K562 (cell line): ENCODE data around the gene CFL1. TPM values are rescaled to one million over a fixed set of nuclear protein-coding genes. Genes with fewer than 3 reads are reported as not detected.

Experiments used
- BACH1 ChIP-seq: fragments of 200-800 bp; sonication (Bioruptor generic); IDR thresholded peaks from 2 replicates; pipeline ENCODE4 v1.6.1; 2016; ENCODE audit warnings: missing genetic modification characterization, missing compliant biosample characterization
- ETV1 ChIP-seq: fragments of 450-650 bp; conservative IDR thresholded peaks from 2 replicates; pipeline ENCODE4 v1.6.1; 2016; ENCODE audit warnings: missing genetic modification characterization, control low read depth, low read depth, missing compliant biosample characterization
- GATAD2B ChIP-seq: fragments of 450-650 bp; IDR thresholded peaks from 2 replicates; pipeline ENCODE4 v1.6.1; 2017; ENCODE audit warnings: mild to moderate bottlenecking, borderline replicate concordance
- HNRNPH1 ChIP-seq: fragments of 200-400 bp; formaldehyde crosslinking; optimal IDR thresholded peaks from 2 replicates; pipeline ENCODE3; 2017; ENCODE audit warnings: low read depth, mild to moderate bottlenecking, low read length, moderate library complexity
- ILK ChIP-seq: fragments of 450-650 bp; IDR thresholded peaks from 2 replicates; pipeline ENCODE4 v1.6.1; 2016; ENCODE audit warnings: missing genetic modification characterization, low read depth, mild to moderate bottlenecking, missing compliant biosample characterization, moderate library complexity, borderline replicate concordance
- NEUROD1 ChIP-seq: fragments of 150-350 bp; IDR thresholded peaks from 2 replicates; pipeline ENCODE4 v1.6.1; 2014; ENCODE audit warnings: borderline replicate concordance, low read length, low read depth; ENCODE audit not compliant: partially characterized antibody
- NR4A1 ChIP-seq, 2 experiments: fragments of 250-450 bp in 1 of 2; fragments of 450-650 bp in 1 of 2; sonication (Bioruptor Pico) in 1 of 2; IDR thresholded peaks; 2 replicates each; pipeline versions ENCODE4 v1.4.0 to v1.6.1; 2016 to 2020; ENCODE audit warnings: mild to moderate bottlenecking in 2 of 2, missing compliant biosample characterization in 1 of 2, missing genetic modification characterization in 1 of 2, moderate library complexity in 1 of 2
- POLR3A ChIP-seq: IDR thresholded peaks from 2 replicates; pipeline ENCODE4 v1.6.1; 2011; ENCODE audit warnings: borderline replicate concordance, mild to moderate bottlenecking, moderate library complexity; ENCODE audit not compliant: insufficient read length, insufficient read depth; ENCODE audit errors: extremely low read depth
- THRAP3 ChIP-seq: fragments of 450-650 bp; IDR thresholded peaks from 2 replicates; pipeline ENCODE4 v1.6.1; 2016; ENCODE audit warnings: mild to moderate bottlenecking, inconsistent platforms, borderline replicate concordance
- ZNF124 ChIP-seq: sonication (generic); formaldehyde crosslinking; IDR thresholded peaks from 2 replicates; pipeline ENCODE4 v1.8.1; 2022; ENCODE audit warnings: missing genetic modification reagents
- ZNF583 ChIP-seq: fragments of 250-450 bp; sonication (Bioruptor Pico); IDR thresholded peaks from 2 replicates; pipeline ENCODE4 v1.4.0; 2020
- ZNF668 ChIP-seq: fragments of 250-450 bp; sonication (Bioruptor Pico); IDR thresholded peaks from 2 replicates; pipeline ENCODE4 v1.8.0; 2022; ENCODE audit warnings: mild to moderate bottlenecking, inconsistent platforms
- ZNF699 ChIP-seq: fragments of 250-450 bp; sonication (Bioruptor Pico); IDR thresholded peaks from 2 replicates; pipeline ENCODE4 v1.8.0; 2021; ENCODE audit warnings: mild to moderate bottlenecking, moderate library complexity; ENCODE audit not compliant: insufficient replicate concordance
- ZNF764 ChIP-seq: fragments of 250-450 bp; sonication (Bioruptor Pico); IDR thresholded peaks from 2 replicates; pipeline ENCODE4 v1.4.0; 2020; ENCODE audit warnings: low read depth, mild to moderate bottlenecking, moderate library complexity
- polyA plus RNA-seq, 8 experiments: library from polyadenylated mRNA; depleted of rRNA in 4 of 8; stranded (reverse) in 5 of 8; unstranded in 3 of 8; fragments of >200 nt; fragmentation: Nextera tagmentation in 2 of 8; fragmentation: Illumina TruSeq in 1 of 8; extraction: Ambion mirVana in 2 of 8; extraction: Trizol in 1 of 8; gene quantifications; 2 replicates each; pipeline versions ENCODE4 v1.2.1 to v1.2.3, GENCODE V29; 2011 to 2014; ENCODE audit warnings: inconsistent platforms in 1 of 8, missing spikeins in 1 of 8
- total RNA-seq, 7 experiments: library from RNA; depleted of rRNA in 6 of 7; stranded (reverse); fragments of >200 nt in 6 of 7; fragmentation: Illumina TruSeq in 2 of 7; extraction: Trizol in 2 of 7; gene quantifications; 2 replicates each; pipeline versions ENCODE4 v1.2.1 to v1.2.3, GENCODE V29; 2011 to 2021; ENCODE audit warnings: low replicate concordance in 1 of 7
- TF ChIP-seq, protein P1 (sequence below), 2 experiments: IDR thresholded peaks in 1 of 2; conservative IDR thresholded peaks in 1 of 2; 2 replicates each; pipeline ENCODE4 v1.6.1; 2016; ENCODE audit warnings: low read depth in 2 of 2, mild to moderate bottlenecking in 1 of 2, missing compliant biosample characterization in 1 of 2, missing genetic modification characterization in 1 of 2, moderate library complexity in 1 of 2
- TF ChIP-seq, protein P2 (sequence below): IDR thresholded peaks from 3 replicates; pipeline ENCODE4 v1.6.1; 2011; ENCODE audit warnings: borderline replicate concordance, mild to moderate bottlenecking; ENCODE audit not compliant: insufficient read length, insufficient read depth
- TF ChIP-seq, protein P3 (sequence below): fragments of 250-450 bp; sonication (Bioruptor Pico); IDR thresholded peaks from 2 replicates; pipeline ENCODE4 v1.9.0; 2021; ENCODE audit warnings: mild to moderate bottlenecking
- TF ChIP-seq, protein P4 (sequence below): fragments of 250-450 bp; sonication (Bioruptor Pico); IDR thresholded peaks from 2 replicates; pipeline ENCODE4 v1.6.1; 2021; ENCODE audit warnings: mild to moderate bottlenecking
- TF ChIP-seq, protein P5 (sequence below), 2 experiments: fragments of 450-650 bp in 1 of 2; sonication (generic) in 1 of 2; formaldehyde crosslinking in 1 of 2; IDR thresholded peaks in 1 of 2; conservative IDR thresholded peaks in 1 of 2; 2 replicates each; pipeline versions ENCODE4 v1.6.1 to v1.8.1; 2016 to 2023; ENCODE audit warnings: mild to moderate bottlenecking in 2 of 2, moderate library complexity in 2 of 2, inconsistent platforms in 1 of 2, missing genetic modification reagents in 1 of 2

Gene CFL1
- total and polyA plus RNA-seq, 9 of the 15 experiments (the other 6 are each of a cell fraction or from before 2014, with no cell fraction given) = 105 to 1,101 (median 859) TPM

DNA sequence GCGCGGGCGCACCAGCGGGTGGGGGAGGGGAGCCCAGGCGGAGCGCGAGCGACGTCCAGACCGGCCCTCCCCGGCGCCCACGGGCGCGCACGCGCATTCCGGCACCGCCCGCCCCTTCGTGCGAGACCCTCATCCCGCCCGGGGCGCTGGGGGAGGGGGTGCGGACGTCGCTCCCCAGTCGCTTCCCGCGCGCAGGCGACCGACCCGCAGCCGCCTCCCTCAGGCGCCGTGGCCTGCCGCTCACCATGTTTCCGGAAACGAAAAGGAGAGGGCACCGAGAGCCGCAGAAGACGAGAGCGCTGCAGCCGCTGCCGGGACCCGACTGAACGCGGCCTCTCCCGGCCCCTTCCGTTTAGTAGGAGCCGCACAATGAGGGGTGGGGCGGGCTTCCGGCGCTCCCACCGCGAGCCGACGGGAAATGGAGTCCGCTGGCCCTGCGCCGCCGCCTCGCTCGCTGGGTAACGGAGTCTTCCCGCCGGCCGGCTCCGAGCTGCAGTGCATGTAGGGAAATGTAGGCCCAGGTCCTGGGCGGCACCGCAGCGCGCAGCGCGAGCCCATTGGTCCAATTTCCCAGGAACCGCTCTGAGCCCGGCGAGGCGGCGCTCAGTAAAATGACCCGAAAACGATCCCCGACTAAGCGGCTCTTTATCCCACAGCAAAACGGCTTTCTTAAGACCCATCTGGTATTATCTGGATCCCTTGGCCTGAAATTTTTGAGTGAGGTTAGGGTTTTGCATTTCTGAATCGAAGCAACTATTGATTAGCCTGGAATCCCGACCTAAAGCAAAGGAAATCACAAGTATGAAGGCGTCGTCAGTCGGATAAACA is at the start of gene CFL1 (continued):
- TF ChIP-seq, protein P1, sequence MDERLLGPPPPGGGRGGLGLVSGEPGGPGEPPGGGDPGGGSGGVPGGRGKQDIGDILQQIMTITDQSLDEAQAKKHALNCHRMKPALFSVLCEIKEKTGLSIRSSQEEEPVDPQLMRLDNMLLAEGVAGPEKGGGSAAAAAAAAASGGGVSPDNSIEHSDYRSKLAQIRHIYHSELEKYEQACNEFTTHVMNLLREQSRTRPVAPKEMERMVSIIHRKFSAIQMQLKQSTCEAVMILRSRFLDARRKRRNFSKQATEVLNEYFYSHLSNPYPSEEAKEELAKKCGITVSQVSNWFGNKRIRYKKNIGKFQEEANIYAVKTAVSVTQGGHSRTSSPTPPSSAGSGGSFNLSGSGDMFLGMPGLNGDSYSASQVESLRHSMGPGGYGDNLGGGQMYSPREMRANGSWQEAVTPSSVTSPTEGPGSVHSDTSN (CRISPR knock-in tag; IDR thresholded peaks at IDR 0.05; ENCODE audit: low read depth) = no peak
- TF ChIP-seq, protein P1 (tag; conservative IDR thresholded peaks at IDR 0.05; ENCODE audit: low read depth) = no peak
- TF ChIP-seq, protein P2, sequence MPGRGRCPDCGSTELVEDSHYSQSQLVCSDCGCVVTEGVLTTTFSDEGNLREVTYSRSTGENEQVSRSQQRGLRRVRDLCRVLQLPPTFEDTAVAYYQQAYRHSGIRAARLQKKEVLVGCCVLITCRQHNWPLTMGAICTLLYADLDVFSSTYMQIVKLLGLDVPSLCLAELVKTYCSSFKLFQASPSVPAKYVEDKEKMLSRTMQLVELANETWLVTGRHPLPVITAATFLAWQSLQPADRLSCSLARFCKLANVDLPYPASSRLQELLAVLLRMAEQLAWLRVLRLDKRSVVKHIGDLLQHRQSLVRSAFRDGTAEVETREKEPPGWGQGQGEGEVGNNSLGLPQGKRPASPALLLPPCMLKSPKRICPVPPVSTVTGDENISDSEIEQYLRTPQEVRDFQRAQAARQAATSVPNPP = no peak
- TF ChIP-seq HNRNPH1 = no peak
- 0 out of 2 replicates have a peak, but pooled peaks have one; percentile 18 for TF ChIP-seq NR4A1 (CRISPR knock-in tag; IDR thresholded peaks at IDR 0.05)
- no peak for TF ChIP-seq NR4A1 (tag; IDR thresholded peaks at IDR 0.05)
- no peak for TF ChIP-seq THRAP3
- peak; percentile 92 for TF ChIP-seq GATAD2B
- TF ChIP-seq, protein P3, sequence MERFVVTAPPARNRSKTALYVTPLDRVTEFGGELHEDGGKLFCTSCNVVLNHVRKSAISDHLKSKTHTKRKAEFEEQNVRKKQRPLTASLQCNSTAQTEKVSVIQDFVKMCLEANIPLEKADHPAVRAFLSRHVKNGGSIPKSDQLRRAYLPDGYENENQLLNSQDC (CRISPR knock-in tag) = 0 out of 2 replicates have a peak, but pooled peaks have one; percentile 68
- TF ChIP-seq, protein P4, sequence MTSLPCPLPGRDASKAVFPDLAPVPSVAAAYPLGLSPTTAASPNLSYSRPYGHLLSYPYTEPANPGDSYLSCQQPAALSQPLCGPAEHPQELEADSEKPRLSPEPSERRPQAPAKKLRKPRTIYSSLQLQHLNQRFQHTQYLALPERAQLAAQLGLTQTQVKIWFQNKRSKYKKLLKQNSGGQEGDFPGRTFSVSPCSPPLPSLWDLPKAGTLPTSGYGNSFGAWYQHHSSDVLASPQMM (CRISPR knock-in tag) = no peak
- no peak for TF ChIP-seq ZNF699 (CRISPR knock-in tag)
- TF ChIP-seq ZNF583 (CRISPR knock-in tag) = no peak
- TF ChIP-seq NEUROD1 = no peak
- peak; percentile 74 for TF ChIP-seq ETV1 (tag)
- TF ChIP-seq, protein P5, sequence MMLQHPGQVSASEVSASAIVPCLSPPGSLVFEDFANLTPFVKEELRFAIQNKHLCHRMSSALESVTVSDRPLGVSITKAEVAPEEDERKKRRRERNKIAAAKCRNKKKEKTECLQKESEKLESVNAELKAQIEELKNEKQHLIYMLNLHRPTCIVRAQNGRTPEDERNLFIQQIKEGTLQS (IDR thresholded peaks at IDR 0.05) = no peak
- TF ChIP-seq, protein P5 (CRISPR knock-in tag; conservative IDR thresholded peaks at IDR 0.05) = no peak
- no peak for TF ChIP-seq ZNF668 (CRISPR knock-in tag)
- no peak for TF ChIP-seq BACH1 (tag)
- TF ChIP-seq ILK (tag) = no peak
- TF ChIP-seq POLR3A = no peak
- TF ChIP-seq ZNF764 (CRISPR knock-in tag) = no peak
- no peak for TF ChIP-seq ZNF124 (CRISPR knock-in tag)
